ENCODE measurements around the gene RNF168. TPM values are rescaled to one million over a fixed set of nuclear protein-coding genes. Genes with fewer than 3 reads are reported as not detected.
"Not testable (repeated sequence)": the region's sequence is repeated elsewhere in the genome, so short reads cannot be mapped to it uniquely, and the experiment has no call there.

RNF168 gene
- total RNA-seq, 4 donors from 2014 or later = 23.6 to 26.2 (median 24.9) TPM

GRCh38 chr3:196428041-196428440 lies 75.5 kb downstream of the RNF168 start:
- H3K36me3 ChIP-seq = peaks cover 0 to 15% (median 0%) of the 10 kb centered on the region in 3 donors
- TF ChIP-seq CTCF (IDR thresholded peaks at IDR 0.05) (no peak), POLR2A (IDR thresholded peaks at IDR 0.05) (no peak), EP300 (IDR thresholded peaks at IDR 0.05) (no peak)
- no peak overlapping the region for H3K27ac ChIP-seq
- 83 to 87% methylated on average over 6 of the region's 6 CpGs for WGBS, 2 donors
- H3K27me3 ChIP-seq = no peaks in the 10 kb centered on the region
- H3K4me1 ChIP-seq = peaks cover 0 to 48% (median 10%) of the 10 kb centered on the region in 4 donors
- no peak for DNase-seq (ENCODE audit: low spot score in 2 of 2)
- no peaks in the 10 kb centered on the region for H3K9me3 ChIP-seq
- no peak overlapping the region for H3K4me3 ChIP-seq

GRCh38 chr3:196424421-196424820 lies 79.1 kb downstream of the RNF168 start:
- H3K4me1 ChIP-seq = peaks cover 0 to 49% (median 5%) of the 10 kb centered on the region in 4 donors
- not testable (repeated sequence) for H3K27ac ChIP-seq; H3K9me3 ChIP-seq; H3K4me3 ChIP-seq; H3K27me3 ChIP-seq; DNase-seq (ENCODE audit: low spot score in 2 of 2)
- peaks cover 0 to 15% (median 0%) of the 10 kb centered on the region in 3 donors for H3K36me3 ChIP-seq
- WGBS, 2 donors = 97 to 98% methylated on average over 6 of the region's 6 CpGs

DNA sequence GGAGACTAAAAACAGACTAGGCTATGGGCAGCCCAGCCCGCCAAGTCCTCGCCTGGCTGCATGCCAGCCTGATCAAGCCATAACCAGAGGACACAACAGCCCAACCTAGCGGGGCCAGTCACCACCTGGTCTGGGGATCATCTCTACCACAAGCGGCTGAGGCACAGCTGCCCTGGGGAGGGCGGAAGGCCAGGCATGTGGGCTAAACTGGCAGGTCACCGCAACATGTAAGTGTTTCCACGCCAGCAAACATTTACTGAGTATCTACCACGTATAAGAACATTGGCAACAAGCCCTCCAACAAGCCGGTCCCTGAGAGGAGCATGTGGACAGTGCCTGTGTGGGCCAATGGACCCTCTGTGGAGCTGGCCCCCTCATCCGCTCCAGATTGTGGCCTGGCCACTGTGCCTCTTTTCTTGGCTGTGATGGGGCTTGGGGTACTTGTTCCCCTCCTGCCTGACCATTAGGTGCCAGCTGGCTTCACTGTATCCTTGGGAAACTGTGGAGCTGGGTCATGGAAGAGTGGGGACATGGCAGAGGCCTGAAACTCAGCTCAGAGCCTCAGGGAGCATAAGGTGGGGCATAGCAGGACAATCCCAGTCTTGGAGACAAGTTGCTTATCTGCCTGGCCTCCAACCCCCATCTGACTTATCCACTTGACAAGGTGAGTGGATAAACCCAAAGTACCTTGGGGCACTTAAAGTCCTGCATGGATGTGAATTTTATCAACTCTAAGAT lies 80.4 kb downstream of the RNF168 start:
- no peak overlapping the region for H3K27ac ChIP-seq
- DNase-seq (ENCODE audit: low spot score in 2 of 2) = no peak

GRCh38 chr3:196421668-196422067 lies 81.9 kb downstream of the RNF168 start:
- not testable (repeated sequence) for H3K27ac ChIP-seq; H3K9me3 ChIP-seq; H3K27me3 ChIP-seq; H3K4me3 ChIP-seq; DNase-seq (ENCODE audit: low spot score in 2 of 2); H3K36me3 ChIP-seq
- peaks cover 0 to 25% (median 5%) of the 10 kb centered on the region in 4 donors for H3K4me1 ChIP-seq
- WGBS, 2 donors = 95 to 97% methylated on average over 5 of the region's 5 CpGs

More for the DNA sequence above, 80.4 kb downstream of the RNF168 start:
- Histone ChIP-seq H3K4me1 (peaks cover 0 to 40% (median 5%) of the 10 kb centered on the region in 4 donors), H3K4me3 (no peak overlapping the region), H3K27me3 (no peaks in the 10 kb centered on the region), H3K36me3 (peaks cover 0 to 15% (median 0%) of the 10 kb centered on the region in 3 donors), H3K9me3 (no peaks in the 10 kb centered on the region)
- TF ChIP-seq EP300 (IDR thresholded peaks at IDR 0.05) (no peak), POLR2A (IDR thresholded peaks at IDR 0.05) (no peak), CTCF (IDR thresholded peaks at IDR 0.05) (no peak)
- WGBS, 2 donors = 61 to 68% methylated on average over 5 to 10 of the region's 10 CpGs

GRCh38 chr3:196419386-196419785 lies 84.2 kb downstream of the RNF168 start:
- Histone ChIP-seq H3K27me3 (no peaks in the 10 kb centered on the region), H3K27ac (no peak overlapping the region), H3K4me1 (peaks cover 0 to 28% (median 5%) of the 10 kb centered on the region in 4 donors), H3K36me3 (no peaks in the 10 kb centered on the region), H3K9me3 (no peaks in the 10 kb centered on the region), H3K4me3 (no peak overlapping the region)
- no peak for TF ChIP-seq CTCF (IDR thresholded peaks at IDR 0.05)
- 90 to 94% methylated on average over 6 of the region's 6 CpGs for WGBS, 2 donors
- DNase-seq (ENCODE audit: low spot score in 2 of 2) = no peak

Small RNA genes lying within 50 kb of the gene (small RNA-seq; reads per million reads assigned to genes)
- not detected for gene AC083822.1
- gene AC117490.1 = not detected
- gene RPS29P3 = not detected

Other genes starting within 250 kb of the RNF168 start
- gene PCYT1A, start 216.0 kb downstream of the RNF168 start, total RNA-seq = 10 to 100 TPM; 51.9 to 98.1 (median 73.0) TPM
- 10 to 100 TPM in 1 of 4 donors, 1 to 10 TPM in 3; 6.9 to 15.3 (median 8.1) TPM for gene DYNLT2B, start 185.5 kb downstream of the RNF168 start, total RNA-seq
- not detected for gene TM4SF19, start 165.4 kb downstream of the RNF168 start, total RNA-seq
- 10 to 100 TPM; 19.0 to 25.2 (median 21.4) TPM for gene UBXN7, start 71.3 kb downstream of the RNF168 start, total RNA-seq
- not detected for gene SMCO1, start 11.6 kb upstream of the RNF168 start, total RNA-seq
- gene WDR53, start 64.8 kb upstream of the RNF168 start, total RNA-seq = 10 to 100 TPM in 1 of 4 donors, 1 to 10 TPM in 3; 6.1 to 17.4 (median 9.1) TPM
- gene FBXO45, start 64.9 kb upstream of the RNF168 start, total RNA-seq = 10 to 100 TPM in 1 of 4 donors, 1 to 10 TPM in 3; 7.8 to 14.9 (median 8.7) TPM
- 10 to 100 TPM in 3 of 4 donors, 1 to 10 TPM in 1; 8.6 to 16.4 (median 12.7) TPM for gene NRROS, start 135.9 kb upstream of the RNF168 start, total RNA-seq
- gene CEP19, start 208.5 kb upstream of the RNF168 start, total RNA-seq = 1 to 10 TPM; 1.8 to 4.0 (median 3.2) TPM
- 10 to 100 TPM; 28.8 to 57.9 (median 33.7) TPM for gene PIGX, start 208.6 kb upstream of the RNF168 start, total RNA-seq
- gene PAK2, start 236.1 kb upstream of the RNF168 start, total RNA-seq = 10 to 100 TPM; 43.3 to 75.6 (median 49.8) TPM